WTC11 (cell line): ENCODE measurements around the gene SSNA1. TPM values are rescaled to one million over a fixed set of nuclear protein-coding genes. Genes with fewer than 3 reads are reported as not detected.

ENCODE experiments used
- ATAC-seq: fragments of 200-7000 bp; cut with Tn5 transposase; 2 replicates; pipeline ENCODE4 v1.10.0; 2021; ENCODE audit warnings: mild to moderate bottlenecking, moderate library complexity
- CTCF ChIA-PET: fragments of 300-600 bp; sonication (Branson Sonifier 250); formaldehyde crosslinking; loops from one replicate; lab custom pipeline; 2021; ENCODE audit warnings: antibody characterized with exemption; lab: Charles Lee
- POLR2A ChIA-PET: fragments of 350-600 bp; sonication (Branson Sonifier 250); formaldehyde crosslinking; loops from one replicate; lab custom pipeline; 2021; ENCODE audit warnings: antibody characterized with exemption; lab: Charles Lee
- DNase-seq: peaks from one replicate; pipeline ENCODE4 v3.0.0; 2021; ENCODE audit warnings: low spot score
- H3K27ac Mint-ChIP-seq: 2 replicates; pipeline ENCODE4 v1.8.0; 2021; ENCODE audit warnings: mixed read lengths
- H3K27me3 Mint-ChIP-seq: 2 replicates; pipeline ENCODE4 v1.8.0; 2021; ENCODE audit warnings: low read depth, mild to moderate bottlenecking, moderate library complexity, mixed read lengths
- H3K36me3 Mint-ChIP-seq: 2 replicates; pipeline ENCODE4 v1.8.0; 2021; ENCODE audit warnings: mixed read lengths
- H3K4me1 Mint-ChIP-seq: 2 replicates; pipeline ENCODE4 v1.8.0; 2022; ENCODE audit warnings: mixed read lengths
- H3K4me3 Mint-ChIP-seq: 2 replicates; pipeline ENCODE4 v1.8.0; 2021; ENCODE audit warnings: mild to moderate bottlenecking, moderate library complexity, mixed read lengths
- H3K9me3 Mint-ChIP-seq: 2 replicates; pipeline ENCODE4 v1.8.0; 2021; ENCODE audit warnings: mixed read lengths
- ETV6 ChIP-seq: sonication (generic); formaldehyde crosslinking; IDR thresholded peaks from 2 replicates; pipeline ENCODE4 v1.8.1; 2022; ENCODE audit warnings: mild to moderate bottlenecking, missing genetic modification reagents
- NFATC4 ChIP-seq: fragments of 250-450 bp; sonication (Bioruptor Pico); IDR thresholded peaks from 2 replicates; pipeline ENCODE4 v1.9.0; 2021; ENCODE audit warnings: mild to moderate bottlenecking
- NFYB ChIP-seq: sonication (generic); formaldehyde crosslinking; conservative IDR thresholded peaks from 2 replicates; pipeline ENCODE4 v1.8.0; 2022; ENCODE audit warnings: low read depth, missing genetic modification reagents
- RORB ChIP-seq: fragments of 250-450 bp; sonication (Bioruptor Pico); IDR thresholded peaks from 2 replicates; pipeline ENCODE4 v1.9.0; 2021; ENCODE audit warnings: mild to moderate bottlenecking
- SMAD3 ChIP-seq: sonication (generic); formaldehyde crosslinking; IDR thresholded peaks from 2 replicates; pipeline ENCODE4 v1.8.0; 2022; ENCODE audit warnings: missing genetic modification reagents, mild to moderate bottlenecking, borderline replicate concordance
- TP53 ChIP-seq: sonication (generic); formaldehyde crosslinking; IDR thresholded peaks from 2 replicates; pipeline ENCODE4 v1.8.1; 2023; ENCODE audit warnings: mild to moderate bottlenecking, missing genetic modification reagents
- ZNF121 ChIP-seq: sonication (generic); formaldehyde crosslinking; IDR thresholded peaks from 2 replicates; pipeline ENCODE4 v1.8.0; 2023; ENCODE audit warnings: missing genetic modification reagents
- ZNF232 ChIP-seq: sonication (generic); formaldehyde crosslinking; IDR thresholded peaks from 2 replicates; pipeline ENCODE4 v1.8.0; 2022; ENCODE audit warnings: mild to moderate bottlenecking, missing genetic modification reagents
- ZNF263 ChIP-seq: sonication (generic); formaldehyde crosslinking; IDR thresholded peaks from 2 replicates; pipeline ENCODE4 v1.8.1; 2022; ENCODE audit warnings: low read depth, mild to moderate bottlenecking, moderate library complexity, missing genetic modification reagents
- ZNF423 ChIP-seq: fragments of 250-450 bp; sonication (Bioruptor Pico); IDR thresholded peaks from 2 replicates; pipeline ENCODE4 v2.1.2; 2022; ENCODE audit warnings: mild to moderate bottlenecking, moderate library complexity
- total RNA-seq: library from RNA; stranded (reverse); gene quantifications from 3 replicates; pipeline ENCODE4 v1.2.3, GENCODE V29; 2021
- TF ChIP-seq, protein P1 (sequence below): sonication (generic); formaldehyde crosslinking; IDR thresholded peaks from 2 replicates; pipeline ENCODE4 v1.8.0; 2022; ENCODE audit warnings: mild to moderate bottlenecking, missing genetic modification reagents
- TF ChIP-seq, protein P2 (sequence below): sonication (generic); formaldehyde crosslinking; IDR thresholded peaks from 2 replicates; pipeline ENCODE4 v1.8.0; 2023; ENCODE audit warnings: missing genetic modification reagents, mild to moderate bottlenecking, borderline replicate concordance
- TF ChIP-seq, protein P3 (sequence below): sonication (generic); formaldehyde crosslinking; IDR thresholded peaks from 2 replicates; pipeline ENCODE4 v1.8.0; 2022; ENCODE audit warnings: missing genetic modification reagents
- TF ChIP-seq, protein P4 (sequence below): sonication (generic); formaldehyde crosslinking; IDR thresholded peaks from 2 replicates; pipeline ENCODE4 v1.8.1; 2022; ENCODE audit warnings: mild to moderate bottlenecking, moderate library complexity, missing genetic modification reagents
- TF ChIP-seq, protein P5 (sequence below): sonication (generic); formaldehyde crosslinking; conservative IDR thresholded peaks from 2 replicates; pipeline ENCODE4 v1.8.1; 2023; ENCODE audit warnings: mild to moderate bottlenecking, low read depth, missing genetic modification reagents, moderate library complexity
- TF ChIP-seq, protein P6 (sequence below): sonication (generic); formaldehyde crosslinking; IDR thresholded peaks from 2 replicates; pipeline ENCODE4 v1.8.0; 2022; ENCODE audit warnings: mild to moderate bottlenecking, missing genetic modification reagents
- TF ChIP-seq, protein P7 (sequence below): sonication (generic); formaldehyde crosslinking; IDR thresholded peaks from 2 replicates; pipeline ENCODE4 v1.8.0; 2022; ENCODE audit warnings: mild to moderate bottlenecking, missing genetic modification reagents

SSNA1 gene
- total RNA-seq, 1 experiment from 2014 or later: 102 TPM

DNA sequence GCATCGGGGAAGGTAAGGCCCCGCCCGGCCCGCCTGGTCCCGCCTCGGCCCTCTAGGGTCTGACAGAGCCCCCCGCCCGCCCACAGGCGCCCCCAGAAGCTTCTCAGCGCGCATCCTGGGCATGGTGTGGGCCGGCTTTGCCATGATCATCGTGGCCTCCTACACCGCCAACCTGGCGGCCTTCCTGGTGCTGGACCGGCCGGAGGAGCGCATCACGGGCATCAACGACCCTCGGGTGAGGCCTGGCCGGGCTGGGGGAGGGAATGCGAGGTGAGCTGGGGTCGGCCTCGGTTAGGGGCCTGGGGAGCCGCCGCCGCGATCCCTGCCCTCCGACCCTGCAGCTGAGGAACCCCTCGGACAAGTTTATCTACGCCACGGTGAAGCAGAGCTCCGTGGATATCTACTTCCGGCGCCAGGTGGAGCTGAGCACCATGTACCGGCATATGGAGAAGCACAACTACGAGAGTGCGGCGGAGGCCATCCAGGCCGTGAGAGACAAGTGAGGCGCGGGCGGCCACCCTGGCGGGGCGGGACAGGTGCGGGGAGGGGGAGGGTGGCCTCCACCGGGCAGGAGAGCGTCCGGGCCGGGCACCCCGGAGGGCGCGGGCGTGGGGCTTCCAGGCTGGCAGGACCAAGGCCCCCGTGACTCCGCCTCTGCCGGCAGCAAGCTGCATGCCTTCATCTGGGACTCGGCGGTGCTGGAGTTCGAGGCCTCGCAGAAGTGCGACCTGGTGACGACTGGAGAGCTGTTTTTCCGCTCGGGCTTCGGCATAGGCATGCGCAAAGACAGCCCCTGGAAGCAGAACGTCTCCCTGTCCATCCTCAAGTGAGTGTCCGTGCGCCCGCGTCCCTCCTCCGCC is 25.7 kb upstream of the SSNA1 start:
- POLR2A ChIA-PET: interaction anchor here (0.8 to 1.4 kb wide), 2 partner anchors 12 to 78 kb away, joined by 3 to 6 read pairs; partner anchors contain the start of gene TUBB4B
- peak; percentile 12 for ATAC-seq
- peak; percentile 59 for DNase-seq
- TF ChIP-seq TP53 (CRISPR knock-in tag) (no peak), RORB (no peak), SMAD3 (no peak), ZNF423 (CRISPR knock-in tag) (no peak), ETV6 (CRISPR knock-in tag) (peak; percentile 42; the same call in 1 of the 2 replicates), NFYB (CRISPR knock-in tag) (no peak), ZNF121 (CRISPR knock-in tag) (no peak), ZNF263 (CRISPR knock-in tag) (no peak), NFATC4 (no peak), ZNF232 (CRISPR knock-in tag) (no peak)
- TF ChIP-seq, protein P1, sequence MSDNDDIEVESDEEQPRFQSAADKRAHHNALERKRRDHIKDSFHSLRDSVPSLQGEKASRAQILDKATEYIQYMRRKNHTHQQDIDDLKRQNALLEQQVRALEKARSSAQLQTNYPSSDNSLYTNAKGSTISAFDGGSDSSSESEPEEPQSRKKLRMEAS (CRISPR knock-in tag): peak; percentile 15; the same call in 1 of the 2 replicates
- TF ChIP-seq, protein P2, sequence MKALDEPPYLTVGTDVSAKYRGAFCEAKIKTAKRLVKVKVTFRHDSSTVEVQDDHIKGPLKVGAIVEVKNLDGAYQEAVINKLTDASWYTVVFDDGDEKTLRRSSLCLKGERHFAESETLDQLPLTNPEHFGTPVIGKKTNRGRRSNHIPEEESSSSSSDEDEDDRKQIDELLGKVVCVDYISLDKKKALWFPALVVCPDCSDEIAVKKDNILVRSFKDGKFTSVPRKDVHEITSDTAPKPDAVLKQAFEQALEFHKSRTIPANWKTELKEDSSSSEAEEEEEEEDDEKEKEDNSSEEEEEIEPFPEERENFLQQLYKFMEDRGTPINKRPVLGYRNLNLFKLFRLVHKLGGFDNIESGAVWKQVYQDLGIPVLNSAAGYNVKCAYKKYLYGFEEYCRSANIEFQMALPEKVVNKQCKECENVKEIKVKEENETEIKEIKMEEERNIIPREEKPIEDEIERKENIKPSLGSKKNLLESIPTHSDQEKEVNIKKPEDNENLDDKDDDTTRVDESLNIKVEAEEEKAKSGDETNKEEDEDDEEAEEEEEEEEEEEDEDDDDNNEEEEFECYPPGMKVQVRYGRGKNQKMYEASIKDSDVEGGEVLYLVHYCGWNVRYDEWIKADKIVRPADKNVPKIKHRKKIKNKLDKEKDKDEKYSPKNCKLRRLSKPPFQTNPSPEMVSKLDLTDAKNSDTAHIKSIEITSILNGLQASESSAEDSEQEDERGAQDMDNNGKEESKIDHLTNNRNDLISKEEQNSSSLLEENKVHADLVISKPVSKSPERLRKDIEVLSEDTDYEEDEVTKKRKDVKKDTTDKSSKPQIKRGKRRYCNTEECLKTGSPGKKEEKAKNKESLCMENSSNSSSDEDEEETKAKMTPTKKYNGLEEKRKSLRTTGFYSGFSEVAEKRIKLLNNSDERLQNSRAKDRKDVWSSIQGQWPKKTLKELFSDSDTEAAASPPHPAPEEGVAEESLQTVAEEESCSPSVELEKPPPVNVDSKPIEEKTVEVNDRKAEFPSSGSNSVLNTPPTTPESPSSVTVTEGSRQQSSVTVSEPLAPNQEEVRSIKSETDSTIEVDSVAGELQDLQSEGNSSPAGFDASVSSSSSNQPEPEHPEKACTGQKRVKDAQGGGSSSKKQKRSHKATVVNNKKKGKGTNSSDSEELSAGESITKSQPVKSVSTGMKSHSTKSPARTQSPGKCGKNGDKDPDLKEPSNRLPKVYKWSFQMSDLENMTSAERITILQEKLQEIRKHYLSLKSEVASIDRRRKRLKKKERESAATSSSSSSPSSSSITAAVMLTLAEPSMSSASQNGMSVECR (CRISPR knock-in tag): no peak
- TF ChIP-seq, protein P3, sequence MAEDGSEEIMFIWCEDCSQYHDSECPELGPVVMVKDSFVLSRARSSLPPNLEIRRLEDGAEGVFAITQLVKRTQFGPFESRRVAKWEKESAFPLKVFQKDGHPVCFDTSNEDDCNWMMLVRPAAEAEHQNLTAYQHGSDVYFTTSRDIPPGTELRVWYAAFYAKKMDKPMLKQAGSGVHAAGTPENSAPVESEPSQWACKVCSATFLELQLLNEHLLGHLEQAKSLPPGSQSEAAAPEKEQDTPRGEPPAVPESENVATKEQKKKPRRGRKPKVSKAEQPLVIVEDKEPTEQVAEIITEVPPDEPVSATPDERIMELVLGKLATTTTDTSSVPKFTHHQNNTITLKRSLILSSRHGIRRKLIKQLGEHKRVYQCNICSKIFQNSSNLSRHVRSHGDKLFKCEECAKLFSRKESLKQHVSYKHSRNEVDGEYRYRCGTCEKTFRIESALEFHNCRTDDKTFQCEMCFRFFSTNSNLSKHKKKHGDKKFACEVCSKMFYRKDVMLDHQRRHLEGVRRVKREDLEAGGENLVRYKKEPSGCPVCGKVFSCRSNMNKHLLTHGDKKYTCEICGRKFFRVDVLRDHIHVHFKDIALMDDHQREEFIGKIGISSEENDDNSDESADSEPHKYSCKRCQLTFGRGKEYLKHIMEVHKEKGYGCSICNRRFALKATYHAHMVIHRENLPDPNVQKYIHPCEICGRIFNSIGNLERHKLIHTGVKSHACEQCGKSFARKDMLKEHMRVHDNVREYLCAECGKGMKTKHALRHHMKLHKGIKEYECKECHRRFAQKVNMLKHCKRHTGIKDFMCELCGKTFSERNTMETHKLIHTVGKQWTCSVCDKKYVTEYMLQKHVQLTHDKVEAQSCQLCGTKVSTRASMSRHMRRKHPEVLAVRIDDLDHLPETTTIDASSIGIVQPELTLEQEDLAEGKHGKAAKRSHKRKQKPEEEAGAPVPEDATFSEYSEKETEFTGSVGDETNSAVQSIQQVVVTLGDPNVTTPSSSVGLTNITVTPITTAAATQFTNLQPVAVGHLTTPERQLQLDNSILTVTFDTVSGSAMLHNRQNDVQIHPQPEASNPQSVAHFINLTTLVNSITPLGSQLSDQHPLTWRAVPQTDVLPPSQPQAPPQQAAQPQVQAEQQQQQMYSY (CRISPR knock-in tag): no peak
- TF ChIP-seq, protein P4, sequence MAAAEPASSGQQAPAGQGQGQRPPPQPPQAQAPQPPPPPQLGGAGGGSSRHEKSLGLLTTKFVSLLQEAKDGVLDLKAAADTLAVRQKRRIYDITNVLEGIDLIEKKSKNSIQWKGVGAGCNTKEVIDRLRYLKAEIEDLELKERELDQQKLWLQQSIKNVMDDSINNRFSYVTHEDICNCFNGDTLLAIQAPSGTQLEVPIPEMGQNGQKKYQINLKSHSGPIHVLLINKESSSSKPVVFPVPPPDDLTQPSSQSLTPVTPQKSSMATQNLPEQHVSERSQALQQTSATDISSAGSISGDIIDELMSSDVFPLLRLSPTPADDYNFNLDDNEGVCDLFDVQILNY (CRISPR knock-in tag): 0 out of 2 replicates have a peak, but pooled peaks have one; percentile 24
- TF ChIP-seq, protein P5, sequence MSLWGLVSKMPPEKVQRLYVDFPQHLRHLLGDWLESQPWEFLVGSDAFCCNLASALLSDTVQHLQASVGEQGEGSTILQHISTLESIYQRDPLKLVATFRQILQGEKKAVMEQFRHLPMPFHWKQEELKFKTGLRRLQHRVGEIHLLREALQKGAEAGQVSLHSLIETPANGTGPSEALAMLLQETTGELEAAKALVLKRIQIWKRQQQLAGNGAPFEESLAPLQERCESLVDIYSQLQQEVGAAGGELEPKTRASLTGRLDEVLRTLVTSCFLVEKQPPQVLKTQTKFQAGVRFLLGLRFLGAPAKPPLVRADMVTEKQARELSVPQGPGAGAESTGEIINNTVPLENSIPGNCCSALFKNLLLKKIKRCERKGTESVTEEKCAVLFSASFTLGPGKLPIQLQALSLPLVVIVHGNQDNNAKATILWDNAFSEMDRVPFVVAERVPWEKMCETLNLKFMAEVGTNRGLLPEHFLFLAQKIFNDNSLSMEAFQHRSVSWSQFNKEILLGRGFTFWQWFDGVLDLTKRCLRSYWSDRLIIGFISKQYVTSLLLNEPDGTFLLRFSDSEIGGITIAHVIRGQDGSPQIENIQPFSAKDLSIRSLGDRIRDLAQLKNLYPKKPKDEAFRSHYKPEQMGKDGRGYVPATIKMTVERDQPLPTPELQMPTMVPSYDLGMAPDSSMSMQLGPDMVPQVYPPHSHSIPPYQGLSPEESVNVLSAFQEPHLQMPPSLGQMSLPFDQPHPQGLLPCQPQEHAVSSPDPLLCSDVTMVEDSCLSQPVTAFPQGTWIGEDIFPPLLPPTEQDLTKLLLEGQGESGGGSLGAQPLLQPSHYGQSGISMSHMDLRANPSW (CRISPR knock-in tag): no peak
- TF ChIP-seq, protein P6, sequence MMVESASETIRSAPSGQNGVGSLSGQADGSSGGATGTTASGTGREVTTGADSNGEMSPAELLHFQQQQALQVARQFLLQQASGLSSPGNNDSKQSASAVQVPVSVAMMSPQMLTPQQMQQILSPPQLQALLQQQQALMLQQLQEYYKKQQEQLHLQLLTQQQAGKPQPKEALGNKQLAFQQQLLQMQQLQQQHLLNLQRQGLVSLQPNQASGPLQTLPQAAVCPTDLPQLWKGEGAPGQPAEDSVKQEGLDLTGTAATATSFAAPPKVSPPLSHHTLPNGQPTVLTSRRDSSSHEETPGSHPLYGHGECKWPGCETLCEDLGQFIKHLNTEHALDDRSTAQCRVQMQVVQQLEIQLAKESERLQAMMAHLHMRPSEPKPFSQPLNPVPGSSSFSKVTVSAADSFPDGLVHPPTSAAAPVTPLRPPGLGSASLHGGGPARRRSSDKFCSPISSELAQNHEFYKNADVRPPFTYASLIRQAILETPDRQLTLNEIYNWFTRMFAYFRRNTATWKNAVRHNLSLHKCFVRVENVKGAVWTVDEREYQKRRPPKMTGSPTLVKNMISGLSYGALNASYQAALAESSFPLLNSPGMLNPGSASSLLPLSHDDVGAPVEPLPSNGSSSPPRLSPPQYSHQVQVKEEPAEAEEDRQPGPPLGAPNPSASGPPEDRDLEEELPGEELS: no peak
- TF ChIP-seq, protein P7, sequence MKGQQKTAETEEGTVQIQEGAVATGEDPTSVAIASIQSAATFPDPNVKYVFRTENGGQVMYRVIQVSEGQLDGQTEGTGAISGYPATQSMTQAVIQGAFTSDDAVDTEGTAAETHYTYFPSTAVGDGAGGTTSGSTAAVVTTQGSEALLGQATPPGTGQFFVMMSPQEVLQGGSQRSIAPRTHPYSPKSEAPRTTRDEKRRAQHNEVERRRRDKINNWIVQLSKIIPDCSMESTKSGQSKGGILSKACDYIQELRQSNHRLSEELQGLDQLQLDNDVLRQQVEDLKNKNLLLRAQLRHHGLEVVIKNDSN (CRISPR knock-in tag): 0 out of 2 replicates have a peak, but pooled peaks have one; percentile 12

More for the DNA sequence above, 25.7 kb upstream of the SSNA1 start:
- Mint-ChIP-seq H3K27me3 (peaks cover 85% of the 10 kb centered on the region), H3K9me3 (no peaks in the 10 kb centered on the region), H3K36me3 (no peaks in the 10 kb centered on the region), H3K27ac (no peak overlapping the region), H3K4me1 (no peaks in the 10 kb centered on the region), H3K4me3 (peak overlapping the region; percentile 62)
- CTCF ChIA-PET: interaction anchor here (0.6 to 3.7 kb wide), 19 partner anchors 13 to 400 kb away, joined by 3 to 40 read pairs (median 4); partner anchors contain the start of genes CYSRT1, NPDC1, RNF208 and RNF224
